Activated CD8-positive, alpha-beta memory T cell treated with anti-CD3 and anti-CD28 coated beads, Interleukin-2, amount 10 ng/mL, durations not matched to agents 7 days and 5 days (primary cell): ENCODE results near the gene METTL24. TPM values are rescaled to one million over a fixed set of nuclear protein-coding genes. Genes with fewer than 3 reads are reported as not detected.

Experiments
- ATAC-seq: fragments of 150-1000 bp; cut with Tn5 transposase; one replicate; pipeline ENCODE4 v1.10.0; 2021; ENCODE audit warnings: moderate library complexity
- CTCF ChIA-PET: fragments of 350-600 bp; sonication (Branson Sonifier 250); formaldehyde crosslinking; loops from one replicate; lab custom pipeline; 2021; ENCODE audit warnings: antibody characterized with exemption; lab: Charles Lee
- DNase-seq: peaks from one replicate; pipeline ENCODE4 v3.0.0-alpha.2; 2020
- H3K27ac Mint-ChIP-seq: one replicate; pipeline ENCODE4 v1.8.0; 2021; ENCODE audit warnings: mild to moderate bottlenecking, mixed read lengths
- H3K27me3 Mint-ChIP-seq: one replicate; pipeline ENCODE4 v1.8.0; 2021; ENCODE audit warnings: mixed read lengths
- H3K36me3 Mint-ChIP-seq: one replicate; pipeline ENCODE4 v1.8.0; 2021; ENCODE audit warnings: mild to moderate bottlenecking, mixed read lengths
- H3K4me1 Mint-ChIP-seq: one replicate; pipeline ENCODE4 v1.8.0; 2021; ENCODE audit warnings: mixed read lengths
- H3K4me3 Mint-ChIP-seq: one replicate; pipeline ENCODE4 v1.8.0; 2021; ENCODE audit warnings: mild to moderate bottlenecking, moderate library complexity, mixed read lengths
- H3K9me3 Mint-ChIP-seq: one replicate; pipeline ENCODE4 v1.8.0; 2022; ENCODE audit warnings: low read depth, mixed read lengths
- total RNA-seq, 2 experiments: library from RNA; stranded (reverse); gene quantifications; one replicate each; pipeline ENCODE4 v1.2.3, GENCODE V29; 2021

Gene METTL24
- total RNA-seq, 2 experiments from 2014 or later = not detected

DNA sequence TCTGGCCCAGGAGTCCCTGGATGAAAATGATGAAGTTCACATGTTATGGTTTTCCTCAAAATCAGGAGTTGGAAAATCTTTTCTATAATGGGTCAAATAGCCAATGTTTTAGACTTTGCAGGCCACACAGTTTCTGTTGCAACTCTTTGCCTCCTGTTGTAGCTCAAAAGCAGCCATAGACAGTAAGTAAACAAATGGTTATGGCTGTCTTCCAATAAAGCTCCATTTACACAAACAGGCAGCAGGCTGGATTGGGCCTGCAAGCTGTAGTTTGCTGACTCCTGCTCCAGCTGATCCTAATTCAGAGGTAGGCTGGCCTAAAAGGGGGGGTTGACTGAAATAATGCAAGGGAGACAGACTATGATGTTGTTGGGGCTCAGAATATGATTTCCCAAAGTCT, 33.0 kb downstream of the METTL24 start:
- DNase-seq = no peak
- H3K4me1 Mint-ChIP-seq = no peaks in the 10 kb centered on the region
- H3K4me3 Mint-ChIP-seq = no peak overlapping the region
- H3K36me3 Mint-ChIP-seq = no peaks in the 10 kb centered on the region
- H3K9me3 Mint-ChIP-seq = no peaks in the 10 kb centered on the region
- H3K27ac Mint-ChIP-seq = no peak overlapping the region
- CTCF ChIA-PET = no interaction called here
- peaks cover 10% of the 10 kb centered on the region for H3K27me3 Mint-ChIP-seq
- ATAC-seq = no peak

GRCh38 chr6:110324548-110324947, 33.6 kb downstream of the METTL24 start:
- ATAC-seq (no peak), DNase-seq (no peak)
- Mint-ChIP-seq H3K9me3 (no peaks in the 10 kb centered on the region), H3K4me3 (no peak overlapping the region), H3K27ac (no peak overlapping the region), H3K36me3 (no peaks in the 10 kb centered on the region), H3K27me3 (peaks cover 10% of the 10 kb centered on the region), H3K4me1 (no peaks in the 10 kb centered on the region)
- CTCF ChIA-PET = no interaction called here

- H3K4me3 Mint-ChIP-seq = no peak overlapping the region
- no peaks in the 10 kb centered on the region for H3K9me3 Mint-ChIP-seq
- DNase-seq = no peak
- no peak for ATAC-seq
- H3K36me3 Mint-ChIP-seq = no peaks in the 10 kb centered on the region
- no peak overlapping the region for H3K27ac Mint-ChIP-seq
- H3K27me3 Mint-ChIP-seq = peaks cover 9% of the 10 kb centered on the region
- CTCF ChIA-PET = no interaction called here
- no peaks in the 10 kb centered on the region for H3K4me1 Mint-ChIP-seq
Measured at GRCh38 chr6:110323258-110323657, 34.9 kb downstream of the METTL24 start.

DNA sequence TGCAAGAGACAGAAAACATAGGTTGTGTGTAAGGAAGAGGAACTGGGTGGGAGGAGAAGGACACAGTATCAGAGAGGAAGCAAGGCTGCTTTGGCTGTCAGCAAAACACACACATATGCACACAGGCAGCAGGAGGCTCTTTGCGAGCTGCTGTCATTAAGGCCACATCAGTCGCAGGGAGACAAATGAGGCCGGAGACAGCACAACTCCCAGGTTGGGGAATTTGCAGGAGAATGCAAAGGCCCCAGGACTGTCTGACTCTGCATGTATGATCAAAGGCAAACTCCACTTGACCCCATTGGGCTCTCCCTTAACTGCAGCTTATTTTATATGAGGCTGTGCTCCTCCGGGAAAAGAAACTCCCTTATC, 35.3 kb downstream of the METTL24 start:
- CTCF ChIA-PET = no interaction called here
- no peaks in the 10 kb centered on the region for H3K9me3 Mint-ChIP-seq
- no peaks in the 10 kb centered on the region for H3K4me1 Mint-ChIP-seq
- no peak for DNase-seq
- H3K4me3 Mint-ChIP-seq = no peak overlapping the region
- H3K36me3 Mint-ChIP-seq = no peaks in the 10 kb centered on the region
- peaks cover 6% of the 10 kb centered on the region for H3K27me3 Mint-ChIP-seq
- ATAC-seq = no peak
- no peak overlapping the region for H3K27ac Mint-ChIP-seq

- Mint-ChIP-seq H3K27ac (no peak overlapping the region), H3K9me3 (no peaks in the 10 kb centered on the region), H3K27me3 (peaks cover 2% of the 10 kb centered on the region), H3K4me3 (no peak overlapping the region), H3K4me1 (no peaks in the 10 kb centered on the region), H3K36me3 (no peaks in the 10 kb centered on the region)
- ATAC-seq (no peak), DNase-seq (no peak)
- CTCF ChIA-PET = no interaction called here
Measured at GRCh38 chr6:110322151-110322873, 35.8 kb downstream of the METTL24 start.

GRCh38 chr6:110320307-110320706, 37.8 kb downstream of the METTL24 start:
- H3K4me1 Mint-ChIP-seq = no peaks in the 10 kb centered on the region
- no peaks in the 10 kb centered on the region for H3K36me3 Mint-ChIP-seq
- CTCF ChIA-PET = no interaction called here
- no peak for DNase-seq
- no peak overlapping the region for H3K4me3 Mint-ChIP-seq
- H3K27ac Mint-ChIP-seq = no peak overlapping the region
- peaks cover 4% of the 10 kb centered on the region for H3K27me3 Mint-ChIP-seq
- no peaks in the 10 kb centered on the region for H3K9me3 Mint-ChIP-seq
- no peak for ATAC-seq

- peaks cover 6% of the 10 kb centered on the region for H3K27me3 Mint-ChIP-seq
- H3K27ac Mint-ChIP-seq = no peak overlapping the region
- no peak for ATAC-seq
- no peaks in the 10 kb centered on the region for H3K4me1 Mint-ChIP-seq
- DNase-seq = no peak
- H3K9me3 Mint-ChIP-seq = no peaks in the 10 kb centered on the region
- CTCF ChIA-PET = no interaction called here
- no peak overlapping the region for H3K4me3 Mint-ChIP-seq
- H3K36me3 Mint-ChIP-seq = no peaks in the 10 kb centered on the region
Measured at GRCh38 chr6:110319843-110320242, 38.3 kb downstream of the METTL24 start.

DNA sequence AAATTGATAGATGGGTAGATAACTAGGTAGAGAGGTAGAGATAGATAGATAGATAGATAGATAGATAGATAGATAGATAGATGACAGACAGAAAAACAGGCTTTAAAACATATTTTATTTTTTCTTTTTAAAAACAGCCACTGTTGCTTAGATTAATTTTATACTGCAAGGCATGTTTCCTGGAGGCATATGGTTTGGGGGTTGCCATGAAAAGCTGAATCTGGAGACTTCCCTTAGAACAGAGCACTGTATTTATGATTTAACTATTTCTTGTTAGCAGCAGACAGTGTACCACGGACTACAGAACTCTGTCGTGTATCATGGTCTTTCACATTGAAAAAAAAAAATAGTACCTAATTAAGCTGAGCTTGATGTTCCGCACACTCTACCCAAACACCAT, 38.8 kb downstream of the METTL24 start:
- Mint-ChIP-seq H3K9me3 (no peaks in the 10 kb centered on the region), H3K4me1 (no peaks in the 10 kb centered on the region), H3K4me3 (no peak overlapping the region), H3K36me3 (no peaks in the 10 kb centered on the region), H3K27ac (no peak overlapping the region), H3K27me3 (peaks cover 7% of the 10 kb centered on the region)
- DNase-seq = no peak
- ATAC-seq = no peak
- CTCF ChIA-PET = no interaction called here

- CTCF ChIA-PET = no interaction called here
- ATAC-seq = no peak
- H3K4me1 Mint-ChIP-seq = no peaks in the 10 kb centered on the region
- no peak overlapping the region for H3K27ac Mint-ChIP-seq
- no peaks in the 10 kb centered on the region for H3K36me3 Mint-ChIP-seq
- H3K4me3 Mint-ChIP-seq = no peak overlapping the region
- DNase-seq = no peak
- no peaks in the 10 kb centered on the region for H3K9me3 Mint-ChIP-seq
- H3K27me3 Mint-ChIP-seq = peaks cover 9% of the 10 kb centered on the region
Measured at GRCh38 chr6:110318971-110319370, 39.2 kb downstream of the METTL24 start.

- no peak overlapping the region for H3K4me3 Mint-ChIP-seq
- CTCF ChIA-PET = no interaction called here
Measured at GRCh38 chr6:110317646-110318045, 40.5 kb downstream of the METTL24 start.

GRCh38 chr6:110317189-110317588, 41.0 kb downstream of the METTL24 start:
- DNase-seq = no peak
- no peak overlapping the region for H3K4me3 Mint-ChIP-seq
- no peaks in the 10 kb centered on the region for H3K36me3 Mint-ChIP-seq
- H3K9me3 Mint-ChIP-seq = no peaks in the 10 kb centered on the region
- no peaks in the 10 kb centered on the region for H3K4me1 Mint-ChIP-seq
- CTCF ChIA-PET = no interaction called here
- H3K27me3 Mint-ChIP-seq = peaks cover 18% of the 10 kb centered on the region
- no peak for ATAC-seq
- no peak overlapping the region for H3K27ac Mint-ChIP-seq

More at GRCh38 chr6:110317646-110318045, 40.5 kb downstream of the METTL24 start:
- DNase-seq = no peak
- Mint-ChIP-seq H3K9me3 (no peaks in the 10 kb centered on the region), H3K4me1 (no peaks in the 10 kb centered on the region), H3K27me3 (peaks cover 14% of the 10 kb centered on the region), H3K36me3 (no peaks in the 10 kb centered on the region), H3K27ac (no peak overlapping the region)
- ATAC-seq = no peak

DNA sequence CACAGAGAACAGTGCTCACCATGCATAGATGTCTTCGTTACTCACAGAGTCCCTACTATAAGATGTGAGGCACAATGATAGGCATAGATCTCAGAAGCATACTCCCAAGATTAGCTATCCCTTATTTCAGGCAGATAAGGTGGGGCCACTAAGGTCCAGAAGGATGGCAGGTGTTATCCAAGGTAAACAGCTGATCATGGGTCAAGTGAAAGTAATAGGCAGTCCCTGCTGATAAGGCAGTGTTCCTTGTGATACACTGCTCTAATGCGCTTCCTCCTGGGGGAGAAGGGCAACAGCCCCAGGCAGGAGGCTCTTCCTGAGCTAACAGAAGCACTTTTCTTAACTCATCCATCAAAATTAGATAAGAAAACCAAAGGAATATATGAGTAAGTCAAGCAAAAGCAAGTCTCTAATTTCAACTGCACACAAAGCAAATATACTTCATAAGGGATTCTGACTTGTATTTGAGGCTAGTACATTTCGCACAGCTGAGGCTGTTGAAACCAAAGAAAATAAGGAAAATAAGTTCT, 42.2 kb downstream of the METTL24 start:
- CTCF ChIA-PET = no interaction called here

DNA sequence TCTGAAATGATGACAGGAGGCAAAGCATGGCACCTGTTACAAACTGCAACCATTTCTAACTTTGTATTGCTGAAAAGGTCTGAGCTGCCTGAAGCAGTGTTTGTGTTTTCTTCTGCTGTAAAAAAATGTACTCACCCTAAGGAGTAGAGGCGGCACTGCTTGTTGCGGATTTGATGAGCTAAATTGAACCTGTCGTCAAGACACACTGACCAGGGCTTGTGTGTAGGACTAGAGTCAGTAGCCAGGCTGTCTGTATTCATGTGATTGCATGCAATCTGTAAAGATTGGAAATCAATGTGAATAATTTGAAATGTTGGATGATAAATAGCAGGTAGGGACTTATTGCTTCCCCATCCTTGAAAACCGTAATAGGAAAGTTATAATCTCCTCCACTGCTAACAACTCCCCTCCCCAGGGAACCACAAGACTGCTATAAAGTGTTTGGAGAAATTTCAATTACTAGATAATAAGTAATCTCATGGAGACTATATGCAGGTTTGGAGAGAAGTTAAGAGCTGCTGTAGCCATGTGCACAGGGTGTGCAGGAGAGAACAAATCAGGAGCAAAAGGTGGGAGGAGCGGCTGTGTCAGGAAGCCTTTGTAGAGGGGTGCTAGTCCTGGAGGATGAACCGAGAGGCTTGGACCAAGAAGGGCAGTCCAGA, 42.8 kb downstream of the METTL24 start:
- H3K4me3 Mint-ChIP-seq = no peak overlapping the region
- DNase-seq (no peak), ATAC-seq (no peak)
- CTCF ChIA-PET = no interaction called here
- H3K9me3 Mint-ChIP-seq = no peaks in the 10 kb centered on the region
- H3K4me1 Mint-ChIP-seq = peaks cover 3% of the 10 kb centered on the region
- H3K36me3 Mint-ChIP-seq = no peaks in the 10 kb centered on the region
- H3K27ac Mint-ChIP-seq = no peak overlapping the region
- H3K27me3 Mint-ChIP-seq = peaks cover 17% of the 10 kb centered on the region

More for the DNA sequence above, 42.2 kb downstream of the METTL24 start:
- Mint-ChIP-seq H3K4me3 (no peak overlapping the region), H3K9me3 (no peaks in the 10 kb centered on the region), H3K27ac (no peak overlapping the region), H3K4me1 (peaks cover 3% of the 10 kb centered on the region), H3K27me3 (peaks cover 19% of the 10 kb centered on the region), H3K36me3 (no peaks in the 10 kb centered on the region)
- no peak for DNase-seq
- no peak for ATAC-seq

- H3K9me3 Mint-ChIP-seq = peaks cover 3% of the 10 kb centered on the region
- peaks cover 18% of the 10 kb centered on the region for H3K27me3 Mint-ChIP-seq
- H3K4me1 Mint-ChIP-seq = peaks cover 3% of the 10 kb centered on the region
- no peaks in the 10 kb centered on the region for H3K36me3 Mint-ChIP-seq
- ATAC-seq (no peak), DNase-seq (no peak)
- H3K4me3 Mint-ChIP-seq = no peak overlapping the region
- no peak overlapping the region for H3K27ac Mint-ChIP-seq
- CTCF ChIA-PET = no interaction called here
Measured at GRCh38 chr6:110310861-110311446, 47.2 kb downstream of the METTL24 start.
